Upper lobe of left lung (tissue), 4 donors: ENCODE measurements around the gene ZNF26.
"Not testable (repeated sequence)": the region's sequence is repeated elsewhere in the genome, so short reads cannot be mapped to it uniquely, and the experiment has no call there.

Experiments
- CTCF ChIP-seq, 6 experiments: fragments of 450-650 bp in 4 of 6; fragments of 200-600 bp in 2 of 6; sonication (generic) in 2 of 6; IDR thresholded peaks; one replicate each; pipeline ENCODE4 v1.5.1; 2016 to 2019; ENCODE audit warnings: antibody characterized with exemption in 6 of 6
- POLR2A ChIP-seq, 4 donors: fragments of 450-650 bp; IDR thresholded peaks; one replicate each; pipeline ENCODE4 v1.5.1; 2016 to 2017; ENCODE audit warnings: antibody characterized with exemption in 4 of 4, mild to moderate bottlenecking in 2 of 4
- POLR2AphosphoS5 ChIP-seq, 2 donors: sonication (generic); formaldehyde crosslinking; IDR thresholded peaks; one replicate each; pipeline ENCODE4 v1.5.1; 2017; ENCODE audit warnings: antibody characterized with exemption in 2 of 2

- TF ChIP-seq POLR2A, POLR2AphosphoS5, CTCF (IDR thresholded peaks at IDR 0.05): not testable (repeated sequence)
Observed at GRCh38 chr12:132961790-132962189, 24.4 kb upstream of the ZNF26 start.
